SIG-M5 treated with dmso at 0.1 percent for 504 hours (cell line): ENCODE measurements around the gene OFD1.
A peak's percentile ranks its signal among the peaks of the same experiment; 100 is the strongest.

Experiments
- DNase-seq: peaks from one replicate; lab custom pipeline; 2025; ENCODE audit not compliant: unreplicated experiment; lab: John Stamatoyannopoulos, UW

OFD1 gene

DNA sequence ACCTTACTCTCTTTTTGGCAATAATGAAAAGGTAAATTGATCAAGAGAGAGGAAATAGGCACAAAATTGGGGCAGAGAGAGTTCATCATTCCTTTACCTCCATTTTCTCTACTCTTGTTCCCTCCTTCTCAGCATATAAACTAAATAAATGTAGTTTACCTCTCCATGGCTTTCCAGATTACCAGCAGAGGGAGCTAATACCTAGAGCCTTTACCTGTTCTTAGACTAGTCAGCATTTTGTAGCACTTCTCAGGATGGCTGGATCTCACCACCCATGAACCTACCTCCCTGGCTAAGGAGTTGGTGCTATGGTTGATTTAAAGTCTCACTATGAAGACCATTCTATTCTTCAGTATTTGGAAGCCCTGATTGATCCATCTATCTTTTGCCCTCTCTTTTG is 15.7 kb downstream of the OFD1 start:
- DNase-seq: peak; percentile 53

DNA sequence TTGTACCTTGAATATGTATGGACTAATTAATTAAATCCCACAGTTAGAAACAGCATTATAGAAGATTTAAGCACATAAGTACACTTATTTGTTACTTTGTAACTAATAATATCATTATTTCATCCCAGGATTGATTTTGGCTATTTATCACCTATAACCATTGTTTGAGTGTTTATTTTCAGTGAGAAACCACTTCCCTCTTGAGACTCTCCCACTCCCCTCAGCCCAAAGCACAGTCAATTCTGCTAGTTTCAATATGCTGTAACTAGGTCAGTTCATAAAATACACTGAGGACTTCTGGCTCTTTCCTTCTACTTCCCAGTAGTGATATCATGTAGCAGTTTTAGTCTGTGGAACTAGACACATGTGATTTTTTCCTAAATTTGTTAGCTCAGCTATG is 16.3 kb downstream of the OFD1 start:
- DNase-seq: no peak

GRCh38 chrX:13752141-13752540 is 17.6 kb downstream of the OFD1 start:
- DNase-seq: no peak

DNA sequence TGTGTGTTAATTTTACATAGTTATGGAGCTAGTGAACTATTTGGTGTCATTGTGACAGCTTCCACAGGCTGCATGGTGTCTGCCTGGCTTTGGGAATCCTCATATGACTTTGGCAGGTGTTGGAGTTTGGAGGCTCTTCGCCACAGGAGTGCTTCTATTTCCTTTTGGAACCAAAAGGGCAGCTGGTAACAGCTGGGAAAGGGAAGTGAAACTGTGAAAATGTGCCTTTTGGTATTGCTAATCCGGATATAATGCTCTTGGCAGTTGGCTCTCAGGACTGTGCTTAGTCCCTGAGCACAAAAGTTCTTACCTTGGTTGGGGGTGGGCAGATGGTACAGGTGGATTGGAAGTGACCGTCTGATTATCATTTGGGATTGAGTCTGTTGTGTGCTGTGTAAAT is 18.1 kb downstream of the OFD1 start:
- DNase-seq: peak; percentile 72

DNA sequence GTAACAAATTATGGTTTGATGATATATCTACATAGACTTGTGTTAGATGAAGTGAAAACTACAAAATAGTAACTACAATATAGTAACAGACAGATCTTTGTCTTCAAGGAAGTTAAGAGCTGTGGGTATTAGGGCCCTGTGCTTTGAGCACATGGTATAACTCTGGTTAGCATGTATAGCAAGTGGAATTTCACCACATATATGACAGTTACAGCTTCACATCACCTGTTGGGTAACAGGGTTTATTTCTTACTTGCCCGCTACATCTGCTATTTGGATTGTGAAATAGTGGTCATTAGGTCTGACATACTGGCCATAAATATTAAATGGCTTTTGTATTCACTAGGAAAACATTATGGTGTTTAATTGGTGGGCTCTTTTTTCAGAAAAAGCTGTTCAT is 20.2 kb downstream of the OFD1 start:
- peak; percentile 62 for DNase-seq

DNA sequence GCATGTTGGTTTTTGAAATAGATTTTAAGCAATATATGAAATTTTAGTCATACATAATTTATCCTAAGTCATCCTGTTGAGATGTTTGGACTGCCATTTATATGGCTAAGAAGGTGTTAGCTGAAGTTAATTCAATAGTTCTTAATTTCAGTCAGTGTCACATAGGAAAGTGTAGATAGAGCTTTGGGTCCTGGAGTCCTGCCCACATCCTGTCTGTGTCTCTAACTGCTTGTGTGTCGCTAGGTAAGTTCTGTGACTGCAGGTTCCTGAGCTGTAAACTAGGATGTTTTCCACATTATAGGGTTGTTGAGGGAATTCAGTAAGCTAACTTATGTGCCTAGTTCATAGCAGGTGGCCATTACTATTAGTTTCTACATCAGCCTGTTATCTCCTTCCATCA is 20.7 kb downstream of the OFD1 start:
- no peak for DNase-seq

GRCh38 chrX:13756381-13756780 is 21.8 kb downstream of the OFD1 start:
- no peak for DNase-seq

DNA sequence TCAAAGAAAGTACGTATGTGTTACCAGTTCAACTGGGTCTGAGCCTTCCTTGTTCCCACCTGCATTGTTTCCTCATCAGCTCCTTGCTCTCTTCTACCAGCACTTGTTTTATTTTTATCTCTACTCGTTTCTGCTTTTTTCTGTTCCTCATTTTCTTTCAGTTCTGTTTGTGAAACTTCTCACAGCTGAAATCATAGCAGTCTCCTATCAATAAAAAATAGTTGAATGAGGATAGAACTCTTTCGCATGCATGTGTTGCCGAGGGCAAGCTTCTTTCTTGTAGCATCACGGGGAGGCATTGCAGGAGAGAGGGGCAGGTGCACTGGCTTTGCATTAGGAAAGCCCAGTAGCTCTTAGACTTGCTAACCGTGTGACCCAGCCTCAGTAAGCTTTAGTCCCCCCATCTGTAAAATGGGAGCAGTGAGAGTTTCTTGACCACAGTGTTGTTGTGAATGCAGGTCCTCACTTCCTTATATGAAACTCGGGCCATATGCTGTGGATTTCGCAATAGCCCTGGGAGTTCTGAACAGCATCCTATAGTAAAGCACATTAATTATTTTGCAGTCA is 24.7 kb downstream of the OFD1 start:
- DNase-seq: peak; percentile 91

DNA sequence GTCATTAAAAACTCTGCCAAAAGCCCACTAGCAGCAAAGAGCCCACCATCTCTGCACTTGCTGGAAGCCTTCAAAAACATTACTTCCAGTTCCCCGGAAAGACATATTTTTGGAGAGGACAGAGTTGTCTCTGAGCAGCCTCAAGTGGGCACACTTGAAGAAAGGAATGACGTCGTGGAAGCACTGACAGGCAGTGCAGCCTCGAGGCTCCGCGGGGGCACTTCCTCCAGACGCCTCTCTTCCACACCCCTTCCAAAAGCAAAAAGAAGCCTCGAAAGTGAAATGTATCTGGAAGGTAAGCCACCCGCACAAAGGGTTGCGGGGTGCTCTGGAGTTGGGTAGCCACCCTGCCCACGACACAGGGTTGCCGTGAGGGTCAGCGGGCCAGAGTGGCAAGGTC is 25.9 kb downstream of the OFD1 start:
- peak; percentile 14 for DNase-seq

DNA sequence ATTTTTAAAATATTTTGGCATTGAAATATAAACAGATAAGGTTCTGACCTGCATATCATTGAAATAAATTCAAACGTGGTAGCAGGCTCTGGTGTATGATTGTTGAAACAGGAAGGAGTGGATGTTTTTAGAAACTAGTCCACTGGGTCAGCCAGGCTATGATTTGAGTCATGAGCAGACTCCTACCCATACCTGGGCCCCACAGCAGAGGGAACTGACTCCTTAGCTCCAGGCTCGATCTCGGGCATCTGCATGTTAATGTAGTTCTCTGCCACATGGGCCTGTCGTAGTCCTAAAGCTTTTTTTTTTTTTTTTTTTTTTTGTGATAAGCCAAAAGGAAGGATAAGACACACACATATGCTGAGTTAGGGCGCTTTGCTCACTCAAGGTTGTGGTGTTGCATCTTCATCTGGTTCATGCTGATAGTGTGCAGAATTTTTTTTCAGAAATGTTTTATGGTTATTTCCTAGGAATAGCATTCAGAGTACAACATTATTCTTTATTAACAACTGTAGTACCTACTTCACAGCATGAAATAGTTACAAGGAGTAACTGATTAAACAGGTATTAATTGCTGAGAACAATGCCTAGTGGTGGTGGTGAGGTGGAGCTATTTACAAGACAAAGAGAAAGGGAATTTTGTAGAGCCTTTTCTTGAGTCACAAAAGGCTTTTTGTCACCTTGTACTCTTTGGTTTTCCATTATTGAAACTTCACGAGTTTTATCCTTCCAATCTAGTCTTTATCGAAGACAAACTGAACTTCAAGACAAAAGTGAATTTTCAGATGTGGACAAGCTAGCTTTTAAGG is 27.3 kb downstream of the OFD1 start:
- DNase-seq: peak; percentile 64

- DNase-seq: no peak
These were observed 28.9 kb downstream of the OFD1 start for GRCh38 chrX:13763489-13763888.

GRCh38 chrX:13764281-13764680 is 29.7 kb downstream of the OFD1 start:
- DNase-seq: peak; percentile 46

- no peak for DNase-seq
These were observed 30.2 kb downstream of the OFD1 start for GRCh38 chrX:13764765-13765164.

DNA sequence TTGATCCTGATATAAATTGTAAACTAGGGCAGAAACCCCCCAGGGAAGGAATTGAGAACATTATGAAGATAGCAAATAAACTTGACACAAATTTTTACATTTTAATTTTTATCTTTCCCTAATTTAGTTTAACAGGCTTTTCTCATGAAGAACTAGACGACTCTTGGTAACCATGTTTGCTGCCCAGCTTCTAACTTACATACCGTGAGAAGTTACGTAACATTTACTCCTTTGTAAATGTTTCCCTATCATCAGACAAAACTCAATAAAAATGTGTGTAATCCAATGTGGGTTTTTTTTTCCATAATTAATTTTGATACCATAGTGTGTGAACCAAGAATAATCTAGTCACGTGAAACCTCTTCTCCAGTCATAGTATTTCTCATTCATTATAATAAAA is 34.4 kb downstream of the OFD1 start:
- no peak for DNase-seq

DNA sequence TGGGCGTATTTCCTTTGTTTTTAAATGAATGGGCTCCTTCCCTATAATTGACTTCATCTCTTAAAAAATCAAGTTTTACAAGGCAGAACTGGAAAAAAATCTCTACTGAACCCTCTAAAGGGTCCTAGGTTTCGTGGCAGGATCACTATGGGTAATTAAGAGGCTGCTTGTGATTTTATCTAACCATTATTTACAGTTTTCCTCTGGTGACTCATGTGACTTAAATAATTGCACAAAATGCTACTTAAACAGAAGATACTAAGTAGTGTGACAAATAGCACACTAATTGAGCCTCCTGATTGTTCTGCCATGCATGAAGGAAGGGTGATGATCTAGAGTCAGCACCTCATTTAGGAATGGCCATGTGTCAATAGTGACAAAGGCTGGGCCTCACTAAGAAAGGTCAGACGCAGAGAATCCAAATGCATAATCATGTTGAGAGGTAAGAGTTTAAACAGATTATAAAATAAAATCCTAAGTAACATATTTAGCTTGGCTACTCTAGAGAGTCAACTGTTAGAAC is 35.5 kb downstream of the OFD1 start:
- DNase-seq: no peak

- DNase-seq: no peak
These were observed 40.1 kb downstream of the OFD1 start for GRCh38 chrX:13774696-13775095.

DNA sequence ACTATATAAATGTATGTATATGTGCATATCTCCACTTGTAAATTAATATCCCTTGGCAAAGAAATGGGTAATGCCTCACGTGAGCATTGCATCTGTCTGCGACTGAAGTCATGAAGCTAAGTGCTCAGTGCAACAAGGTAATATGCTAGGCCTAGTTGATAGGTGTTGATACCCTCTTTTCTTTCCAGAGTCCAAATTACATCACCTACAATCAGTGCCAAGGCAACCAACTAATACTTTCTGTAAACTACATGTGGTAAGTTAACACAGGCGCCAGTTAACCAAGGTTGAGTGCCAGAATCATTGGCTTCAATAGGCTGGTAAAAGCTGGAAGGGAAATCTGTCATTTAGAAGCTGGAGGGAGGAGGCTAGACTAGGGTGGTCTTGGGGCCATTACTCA is 41.3 kb downstream of the OFD1 start:
- DNase-seq: no peak

DNA sequence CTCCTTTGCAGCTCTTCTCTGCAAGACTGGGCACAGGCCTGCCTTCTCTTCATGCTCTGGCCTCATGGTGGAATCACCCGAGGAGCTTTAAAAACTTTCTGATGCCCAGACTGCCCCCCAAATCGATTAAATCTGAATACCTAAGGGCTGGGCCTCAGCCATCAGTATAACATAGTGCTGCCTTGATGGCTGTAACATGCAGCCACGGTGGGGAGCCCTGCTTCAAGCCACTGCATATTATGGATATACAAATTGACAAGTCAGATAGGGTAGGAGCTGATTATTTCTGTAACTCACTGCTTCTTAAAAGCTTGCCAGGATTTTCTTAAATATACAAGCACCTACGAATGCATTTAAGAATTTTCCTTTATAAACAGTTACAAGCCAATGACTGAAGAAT is 41.8 kb downstream of the OFD1 start:
- no peak for DNase-seq

GRCh38 chrX:13778916-13779315 is 44.4 kb downstream of the OFD1 start:
- peak; percentile 14 for DNase-seq

DNA sequence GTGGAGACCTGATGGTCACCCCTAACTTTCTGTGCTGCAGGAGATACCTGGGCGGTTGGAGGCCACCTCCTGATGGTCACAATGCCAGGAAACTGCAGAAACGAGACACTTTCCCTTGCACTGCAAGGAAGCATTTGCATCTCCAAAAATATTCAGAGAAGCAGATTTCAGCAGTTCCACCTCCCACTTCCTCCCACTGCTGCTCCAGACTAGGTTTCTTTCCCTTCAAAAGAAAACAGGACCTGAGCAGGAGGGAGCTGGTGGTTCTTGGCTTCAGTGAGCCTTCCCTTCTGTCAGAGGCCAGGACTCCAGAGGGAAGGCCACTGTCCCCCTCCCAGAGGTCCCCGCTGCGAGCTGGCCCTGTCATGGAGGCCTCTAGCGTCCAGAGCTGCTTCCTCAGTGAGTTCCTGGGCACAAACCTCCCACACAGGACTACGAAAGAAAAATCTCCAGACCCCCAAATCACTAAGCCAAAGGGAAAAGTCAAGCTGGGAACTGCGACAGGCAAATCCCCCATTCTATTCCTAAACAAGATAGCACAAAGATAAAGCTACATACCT is 46.4 kb downstream of the OFD1 start:
- DNase-seq: no peak

DNA sequence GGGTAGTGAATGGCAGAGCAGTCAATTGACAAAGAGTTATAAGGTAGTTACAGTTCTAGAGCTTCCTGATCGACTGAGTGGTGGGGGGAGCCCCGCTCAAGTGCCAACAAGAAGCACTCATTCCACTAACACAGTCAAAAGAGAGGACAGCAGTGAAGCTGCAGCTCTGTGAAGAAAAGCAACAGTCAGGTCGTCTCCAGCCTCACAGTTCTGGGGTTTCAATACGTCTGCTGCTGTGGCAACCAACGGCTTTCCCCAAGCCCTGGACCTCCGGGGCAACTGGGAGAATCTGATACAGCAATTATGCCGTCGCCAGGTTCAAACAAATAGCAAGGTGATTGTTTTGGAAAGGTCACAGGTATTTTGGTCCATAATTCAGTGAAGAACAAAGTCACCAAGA is 51.5 kb downstream of the OFD1 start:
- DNase-seq: no peak
